Upper lobe of right lung (tissue), 1 donor: ENCODE results near the gene NLRP14. TPM values are rescaled to one million over a fixed set of nuclear protein-coding genes. Genes with fewer than 3 reads are reported as not detected.

ENCODE experiments used
- ATAC-seq: fragments of 200-7000 bp; cut with Tn5 transposase; one replicate; pipeline ENCODE4 v1.9.1; 2020; ENCODE audit warnings: mild to moderate bottlenecking, moderate library complexity
- DNase-seq: peaks from one replicate; pipeline ENCODE4 v3.0.0-alpha.2; 2020
- H3K27ac ChIP-seq: fragments of 200-600 bp; one replicate; pipeline ENCODE4 v1.8.0; 2022
- H3K27me3 ChIP-seq: fragments of 200-600 bp; one replicate; pipeline ENCODE4 v1.8.0; 2022; ENCODE audit warnings: mild to moderate bottlenecking
- H3K36me3 ChIP-seq: fragments of 200-600 bp; one replicate; pipeline ENCODE4 v1.8.0; 2022
- H3K4me1 ChIP-seq: fragments of 200-600 bp; one replicate; pipeline ENCODE4 v1.8.0; 2022
- H3K4me3 ChIP-seq: fragments of 200-600 bp; one replicate; pipeline ENCODE4 v1.8.0; 2022; ENCODE audit warnings: mild to moderate bottlenecking
- H3K9me3 ChIP-seq: fragments of 200-600 bp; one replicate; pipeline ENCODE4 v1.8.0; 2022
- intact Hi-C: fragments of 100-400 bp; cut with DNase I; formaldehyde crosslinking; loops from one replicate; pipeline ENCODE4 v1.11.0; 2022
- total RNA-seq: library from RNA; stranded (reverse); fragmentation: NEBNext Ultra II Directional; extraction: Animal tissue kit (Norgen Biotek cat#: 25700); gene quantifications from one replicate; pipeline ENCODE4 v1.2.1, GENCODE V29; 2021
- TF ChIP-seq, protein P1 (sequence below): fragments of 200-600 bp; IDR thresholded peaks from one replicate; pipeline ENCODE4 v1.8.0; 2022; ENCODE audit warnings: antibody characterized with exemption
- donor health status: DM: no; HTN: yes; CAD: no; lungs with severe emphysema.

The NLRP14 gene
- total RNA-seq, 1 donor from 2014 or later, result not detected

GRCh38 chr11:7098235-7098832, 78.1 kb downstream of the NLRP14 start:
- Histone ChIP-seq H3K4me3 (no peak overlapping the region), H3K9me3 (no peaks in the 10 kb centered on the region), H3K27ac (no peak overlapping the region), H3K27me3 (peaks cover 7% of the 10 kb centered on the region), H3K4me1 (no peaks in the 10 kb centered on the region), H3K36me3 (no peaks in the 10 kb centered on the region)
- no peak for DNase-seq
- intact Hi-C loops, result no loop called here
- peak; percentile 83 for ATAC-seq
- TF ChIP-seq, protein P1, sequence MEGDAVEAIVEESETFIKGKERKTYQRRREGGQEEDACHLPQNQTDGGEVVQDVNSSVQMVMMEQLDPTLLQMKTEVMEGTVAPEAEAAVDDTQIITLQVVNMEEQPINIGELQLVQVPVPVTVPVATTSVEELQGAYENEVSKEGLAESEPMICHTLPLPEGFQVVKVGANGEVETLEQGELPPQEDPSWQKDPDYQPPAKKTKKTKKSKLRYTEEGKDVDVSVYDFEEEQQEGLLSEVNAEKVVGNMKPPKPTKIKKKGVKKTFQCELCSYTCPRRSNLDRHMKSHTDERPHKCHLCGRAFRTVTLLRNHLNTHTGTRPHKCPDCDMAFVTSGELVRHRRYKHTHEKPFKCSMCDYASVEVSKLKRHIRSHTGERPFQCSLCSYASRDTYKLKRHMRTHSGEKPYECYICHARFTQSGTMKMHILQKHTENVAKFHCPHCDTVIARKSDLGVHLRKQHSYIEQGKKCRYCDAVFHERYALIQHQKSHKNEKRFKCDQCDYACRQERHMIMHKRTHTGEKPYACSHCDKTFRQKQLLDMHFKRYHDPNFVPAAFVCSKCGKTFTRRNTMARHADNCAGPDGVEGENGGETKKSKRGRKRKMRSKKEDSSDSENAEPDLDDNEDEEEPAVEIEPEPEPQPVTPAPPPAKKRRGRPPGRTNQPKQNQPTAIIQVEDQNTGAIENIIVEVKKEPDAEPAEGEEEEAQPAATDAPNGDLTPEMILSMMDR, result peak; percentile 62

DNA sequence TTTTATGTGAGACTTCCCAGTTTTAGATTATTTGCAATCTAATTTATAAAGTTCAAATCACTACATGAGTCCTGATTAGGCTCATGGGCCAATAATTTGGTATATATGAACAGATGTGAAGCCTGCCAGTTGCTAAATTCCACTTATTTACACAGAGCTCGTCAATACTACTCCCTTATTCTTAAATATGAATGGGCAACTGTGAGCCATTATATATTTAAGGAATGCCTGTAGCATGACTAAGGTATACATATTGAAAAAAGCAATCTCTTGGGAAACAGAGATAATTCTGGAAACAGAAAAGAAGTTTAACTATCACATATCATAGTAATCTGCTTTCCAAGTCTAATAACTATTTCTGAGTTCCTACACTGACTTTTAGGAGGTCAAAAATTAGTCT, 95.5 kb downstream of the NLRP14 start:
- peaks cover 9% of the 10 kb centered on the region for H3K27me3 ChIP-seq
- DNase-seq (no peak), ATAC-seq (no peak)
- H3K27ac ChIP-seq, result no peak overlapping the region
- no peaks in the 10 kb centered on the region for H3K9me3 ChIP-seq
- TF ChIP-seq, protein P1, result no peak
- no peak overlapping the region for H3K4me3 ChIP-seq
- no peaks in the 10 kb centered on the region for H3K36me3 ChIP-seq
- intact Hi-C loops, result no loop called here
- H3K4me1 ChIP-seq, result no peaks in the 10 kb centered on the region

- ATAC-seq (no peak), DNase-seq (no peak)
- no peak overlapping the region for H3K4me3 ChIP-seq
- H3K27ac ChIP-seq, result no peak overlapping the region
- H3K36me3 ChIP-seq, result no peaks in the 10 kb centered on the region
- no peaks in the 10 kb centered on the region for H3K9me3 ChIP-seq
- TF ChIP-seq, protein P1, result no peak
- no peaks in the 10 kb centered on the region for H3K4me1 ChIP-seq
- peaks cover 9% of the 10 kb centered on the region for H3K27me3 ChIP-seq
- intact Hi-C loops, result no loop called here
Observed at GRCh38 chr11:7116370-7116769, 96.1 kb downstream of the NLRP14 start.

Other genes starting within 250 kb of the NLRP14 start
- 0.14 TPM for gene OR2AG2, start 248.5 kb upstream of the NLRP14 start, total RNA-seq
- gene OR2AG1, start 237.5 kb upstream of the NLRP14 start, total RNA-seq, result not detected
- not detected for gene OR6A2, start 220.8 kb upstream of the NLRP14 start, total RNA-seq
- gene OR10A5, start 174.8 kb upstream of the NLRP14 start, total RNA-seq, result not detected
- not detected for gene OR10A2, start 157.4 kb upstream of the NLRP14 start, total RNA-seq
- not detected for gene OR10A4, start 143.9 kb upstream of the NLRP14 start, total RNA-seq
- not detected for gene OR2D2, start 128.0 kb upstream of the NLRP14 start, total RNA-seq
- gene OR2D3, start 99.5 kb upstream of the NLRP14 start, total RNA-seq, result not detected
- gene ZNF215, start 94.1 kb upstream of the NLRP14 start, total RNA-seq, result 2.4 TPM
- 3.7 TPM for gene ZNF214, start 133 bp upstream of the NLRP14 start, total RNA-seq
- not detected for gene RBMXL2, start 68.5 kb downstream of the NLRP14 start, total RNA-seq
- 0.14 TPM for gene SYT9, start 231.4 kb downstream of the NLRP14 start, total RNA-seq